HG02623 (cell line): ENCODE measurements around the gene CEP112.
"Not testable (repeated sequence)": the region's sequence is repeated elsewhere in the genome, so short reads cannot be mapped to it uniquely, and the experiment has no call there.

ENCODE experiments used
- ATAC-seq: cut with Tn5 transposase; IDR thresholded peaks from one replicate; pipeline ENCODE4 v1.9.1; 2021; ENCODE audit warnings: moderate library complexity; ENCODE audit not compliant: unreplicated experiment

CEP112 gene

DNA sequence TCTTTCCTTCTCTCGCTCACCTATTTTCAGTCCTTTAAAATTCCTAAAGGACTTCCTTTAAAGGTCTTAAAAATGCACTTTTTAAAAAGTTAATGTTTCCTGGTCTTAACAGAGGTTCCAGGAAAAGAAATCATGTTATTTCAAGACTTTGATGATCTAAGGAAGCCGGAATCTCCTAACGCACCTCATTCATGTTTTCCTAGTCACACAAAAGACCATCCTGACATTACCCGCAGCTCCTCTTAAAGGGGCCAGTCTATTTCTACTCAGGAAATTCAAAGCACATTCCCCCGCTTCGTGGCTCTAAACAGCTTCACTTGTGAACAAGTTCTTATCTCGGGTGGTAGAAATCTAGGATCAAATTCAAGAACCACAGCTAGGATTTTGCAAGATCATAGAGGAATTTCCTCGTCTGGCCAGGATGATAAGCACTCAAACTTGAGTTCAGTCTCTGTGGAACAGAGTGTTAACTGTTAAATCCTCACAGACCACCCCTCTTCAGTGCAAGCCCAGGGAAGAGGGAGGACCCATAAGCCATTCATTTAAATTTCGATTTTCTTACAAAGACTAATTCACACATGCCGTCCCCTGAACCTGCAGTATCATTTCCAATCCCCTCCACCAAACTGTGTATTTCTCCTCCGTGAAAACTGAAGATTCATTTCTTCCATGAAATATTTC, 493.4 kb downstream of the CEP112 start:
- ATAC-seq, result no peak

DNA sequence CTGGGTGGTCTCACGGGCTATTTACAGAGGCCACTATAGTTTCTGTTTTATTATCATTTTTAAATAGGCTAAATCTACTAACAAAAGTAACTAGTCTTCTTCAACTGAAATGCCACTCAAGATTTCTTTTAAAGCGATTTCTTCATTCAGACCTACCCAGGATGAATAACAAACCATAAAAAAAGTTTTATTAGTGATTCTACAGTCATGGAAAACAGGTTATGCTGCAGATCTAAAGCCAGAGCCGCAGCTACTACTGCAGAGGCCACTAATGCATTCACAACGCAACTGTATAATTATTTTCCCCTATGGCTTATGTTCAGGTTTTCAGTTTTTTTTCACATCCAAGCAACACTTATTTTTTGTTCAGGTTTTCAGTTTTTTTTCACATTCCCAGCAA, 494.3 kb downstream of the CEP112 start:
- no peak for ATAC-seq

DNA sequence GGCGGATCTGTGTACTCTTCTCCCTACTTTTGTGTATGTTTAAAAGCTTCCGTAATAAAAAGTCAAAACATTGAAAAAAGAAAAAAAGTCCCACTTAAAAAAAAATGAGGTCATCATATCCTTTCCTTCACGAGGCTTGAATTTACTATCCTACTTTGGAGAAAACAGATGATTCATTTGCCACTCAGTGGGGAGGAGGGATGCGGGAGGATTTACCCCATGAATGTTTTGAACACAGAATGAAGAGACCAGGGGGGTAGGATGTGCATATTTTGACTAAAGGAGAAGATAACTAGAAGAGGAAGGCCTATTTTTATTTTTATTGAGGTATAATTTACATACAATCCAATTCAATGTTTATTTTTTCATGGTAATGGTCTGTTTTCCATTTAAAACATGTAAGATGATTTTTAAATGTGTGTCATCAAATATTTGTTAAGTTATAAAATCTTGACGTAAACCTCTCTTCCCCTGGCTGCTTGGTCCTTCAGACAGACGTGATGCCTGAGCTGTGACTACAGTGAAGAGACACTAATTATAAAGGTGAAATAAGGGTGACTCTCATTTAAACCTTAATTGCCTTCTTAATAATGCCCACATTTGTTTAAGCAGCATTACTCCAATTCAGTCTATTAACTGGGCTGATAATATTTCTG, 495.1 kb downstream of the CEP112 start:
- ATAC-seq, result no peak

DNA sequence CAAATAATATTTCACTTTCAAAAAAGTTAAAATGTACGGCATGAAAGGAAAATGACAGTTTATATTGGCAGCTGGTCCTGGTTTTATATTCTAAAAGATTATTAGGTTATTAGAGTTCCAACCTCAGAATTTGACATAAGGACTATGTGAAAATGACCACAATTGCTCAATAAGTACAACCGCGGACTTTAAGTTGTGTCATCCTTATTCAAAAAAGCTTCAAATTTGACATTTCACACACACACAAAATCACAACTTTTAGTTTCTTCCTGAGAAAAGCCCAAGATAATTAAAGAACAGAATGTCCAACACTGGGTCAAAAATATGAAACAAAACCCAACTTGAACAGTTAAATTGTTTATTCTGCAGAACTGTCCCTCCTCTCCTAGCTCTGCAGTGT, 497.3 kb downstream of the CEP112 start:
- no peak for ATAC-seq

DNA sequence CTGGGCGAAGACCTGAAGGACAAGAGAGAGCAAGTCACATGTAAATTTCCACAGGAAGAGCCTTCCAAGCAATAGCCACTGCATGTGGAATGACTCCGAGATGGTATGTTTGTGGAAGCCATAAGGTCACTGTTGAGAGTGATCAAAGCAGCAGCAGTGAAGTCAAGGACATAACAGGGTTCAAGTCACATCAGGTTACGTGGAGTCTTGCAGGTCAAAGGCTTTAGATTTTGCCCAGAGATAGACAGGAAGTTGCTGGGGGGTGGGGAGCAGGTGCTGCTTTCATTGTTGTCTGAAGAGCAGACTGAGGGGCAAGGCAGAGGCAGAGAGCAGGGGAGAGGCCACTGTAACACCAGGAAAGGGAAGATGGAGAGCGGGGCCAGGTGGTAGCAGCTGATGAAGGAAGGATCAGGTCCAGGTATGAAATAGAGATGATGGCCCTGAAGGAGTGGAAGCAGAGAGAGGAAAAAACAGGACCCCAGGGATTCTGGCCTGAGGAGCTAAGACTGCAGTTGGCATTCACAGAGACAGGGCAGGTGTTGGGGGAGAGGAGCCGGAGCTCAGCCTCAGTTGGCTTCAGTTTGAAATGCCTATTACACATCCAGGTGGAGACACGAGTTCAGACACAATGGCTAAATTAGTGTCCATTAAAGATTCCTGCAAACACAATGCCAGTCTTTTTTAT, 501.2 kb downstream of the CEP112 start:
- ATAC-seq, result no peak

DNA sequence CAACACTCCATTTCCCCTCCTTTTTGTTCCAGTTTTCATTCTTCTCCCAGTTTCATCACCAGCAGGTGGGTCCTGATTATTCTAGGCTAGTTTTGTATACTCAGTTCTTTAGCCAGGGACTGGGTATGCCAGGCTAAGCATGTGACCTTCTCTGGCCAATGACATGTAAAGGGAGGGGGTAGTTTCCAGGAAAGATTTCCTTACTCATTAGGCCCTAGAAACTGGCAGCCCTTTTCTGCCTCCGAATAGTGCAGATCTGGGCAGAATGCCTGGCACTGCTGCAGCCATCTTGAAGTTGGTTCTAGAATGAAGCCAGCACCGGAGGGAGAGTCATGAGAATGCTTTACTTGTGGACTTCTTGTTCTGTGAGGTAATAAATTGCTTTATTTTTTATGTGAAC, 503.6 kb downstream of the CEP112 start:
- no peak for ATAC-seq

DNA sequence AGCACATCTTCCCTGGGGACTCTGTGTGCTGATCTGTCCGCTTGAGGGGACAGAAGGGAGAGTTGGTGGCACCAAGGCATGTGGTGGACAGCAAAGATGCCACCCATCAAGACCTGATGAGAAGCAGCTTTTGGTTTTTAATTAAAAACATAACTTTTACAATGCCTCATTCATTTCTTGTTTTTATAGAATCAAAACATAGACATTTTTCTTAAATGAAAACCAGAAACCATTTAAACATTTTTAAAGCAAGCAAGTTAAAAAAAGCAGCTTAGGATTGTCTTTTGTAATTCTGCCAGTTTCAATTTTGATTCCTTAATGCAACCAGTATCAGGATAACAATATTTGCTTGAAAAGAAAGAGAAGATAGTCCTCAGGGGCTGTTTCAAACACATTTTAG, 506.8 kb downstream of the CEP112 start:
- no peak for ATAC-seq

DNA sequence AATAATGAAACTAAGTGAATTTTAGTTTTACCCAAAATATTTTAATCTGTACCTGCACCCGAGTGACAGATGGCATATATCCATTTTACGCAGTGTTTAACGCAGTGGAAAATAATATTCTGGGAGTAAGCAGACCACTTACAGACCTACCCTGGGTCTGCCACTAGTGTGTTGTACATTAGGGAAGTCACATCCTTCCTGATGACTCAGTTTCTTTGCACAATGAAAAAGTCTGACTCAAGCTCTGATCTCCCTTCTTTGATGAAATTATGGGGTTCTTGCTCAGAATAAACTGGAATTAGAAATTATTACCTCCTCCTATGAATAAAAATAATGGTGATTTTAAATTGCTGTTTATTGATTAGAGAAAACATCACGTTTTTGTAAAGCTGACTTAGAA, 507.3 kb downstream of the CEP112 start:
- no peak for ATAC-seq

DNA sequence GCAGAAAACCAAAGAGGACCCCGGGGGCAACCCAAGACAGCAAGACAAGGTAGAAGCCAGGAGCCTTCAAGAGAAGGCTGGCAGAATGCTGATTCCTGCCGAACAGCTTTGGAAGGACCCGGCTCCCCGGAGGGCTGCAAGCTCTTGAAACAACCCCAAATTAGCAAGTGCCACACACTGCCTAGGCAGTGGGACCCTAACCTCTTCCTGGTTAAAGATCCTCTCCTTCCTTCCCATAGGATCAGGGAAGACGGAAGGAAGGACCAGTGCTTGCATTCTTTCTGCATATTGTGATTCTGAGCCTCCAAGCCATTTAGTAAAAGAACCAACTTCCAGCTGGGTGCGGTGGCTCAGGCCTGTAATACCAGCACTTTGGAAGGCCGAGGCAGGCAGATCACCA, 508.5 kb downstream of the CEP112 start:
- ATAC-seq, result no peak

DNA sequence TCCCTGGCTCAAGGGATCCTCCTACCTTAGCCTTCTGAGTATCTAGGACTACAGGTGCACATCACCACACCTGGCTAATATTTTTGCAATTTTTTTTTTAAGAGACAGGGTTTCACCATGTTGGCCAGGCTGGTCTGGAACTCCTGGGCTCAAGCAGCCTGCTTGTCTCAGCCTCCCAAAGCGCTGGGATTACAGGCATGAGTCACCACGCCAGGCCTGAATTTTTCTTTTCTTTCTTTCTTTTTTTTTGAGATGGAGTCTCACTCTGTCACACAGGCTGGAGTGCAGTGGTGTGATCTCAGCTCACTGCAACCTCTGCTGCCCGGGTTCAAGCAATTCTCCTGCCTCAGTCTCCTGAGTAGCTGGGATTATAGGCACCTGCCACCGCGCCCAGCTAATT, 510.2 kb downstream of the CEP112 start:
- ATAC-seq, result not testable (repeated sequence)

DNA sequence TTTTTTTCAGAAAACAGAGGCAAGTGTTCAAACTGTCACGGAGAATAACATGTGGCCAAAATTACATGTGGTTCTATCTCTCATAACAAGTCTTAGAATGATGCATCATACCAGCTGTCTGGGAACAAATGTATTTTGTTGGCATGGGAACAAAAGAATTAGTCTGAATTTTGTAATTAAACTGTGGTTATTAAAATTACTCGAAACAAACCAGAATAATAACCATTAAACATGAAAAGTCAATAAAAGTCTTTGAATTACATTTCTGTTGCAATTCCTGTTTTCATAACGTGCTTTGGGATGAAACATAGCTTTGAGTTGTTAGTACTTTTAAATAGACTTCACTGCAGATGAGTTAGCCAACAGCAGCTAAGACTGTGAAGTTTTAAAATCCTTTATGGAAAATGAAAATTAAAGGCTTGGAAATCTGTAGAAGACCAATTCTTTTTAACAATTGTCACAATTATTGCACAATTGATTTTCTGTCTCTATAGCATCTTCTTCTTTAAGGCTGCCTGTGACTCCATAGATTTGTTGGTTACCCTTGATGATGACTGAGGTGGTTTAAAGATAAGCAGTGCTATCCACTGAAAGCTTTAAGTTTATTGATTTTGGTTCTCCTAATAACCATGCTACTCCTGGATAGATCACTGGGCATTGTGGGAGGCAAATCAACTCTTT, 512.6 kb downstream of the CEP112 start:
- ATAC-seq, result no peak

DNA sequence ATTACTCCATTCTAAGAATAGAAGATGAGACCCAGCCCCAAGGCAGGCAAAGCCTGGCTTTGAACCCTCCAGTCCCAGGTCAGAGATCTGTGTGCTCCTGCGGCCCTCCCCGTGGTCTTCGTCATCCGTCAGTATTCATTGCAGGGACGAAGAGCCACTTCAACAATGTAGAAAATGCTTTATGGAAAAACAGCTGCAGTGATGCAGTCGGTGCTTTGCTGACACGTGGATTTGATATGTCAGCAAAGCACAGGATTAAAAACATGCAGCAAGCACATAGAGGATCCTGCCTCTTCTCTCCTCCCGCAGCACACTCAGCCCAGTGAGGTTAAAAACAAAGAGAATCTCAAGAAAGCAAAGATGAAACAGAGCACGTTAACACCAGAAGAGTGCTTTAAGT, 513.4 kb downstream of the CEP112 start:
- no peak for ATAC-seq

DNA sequence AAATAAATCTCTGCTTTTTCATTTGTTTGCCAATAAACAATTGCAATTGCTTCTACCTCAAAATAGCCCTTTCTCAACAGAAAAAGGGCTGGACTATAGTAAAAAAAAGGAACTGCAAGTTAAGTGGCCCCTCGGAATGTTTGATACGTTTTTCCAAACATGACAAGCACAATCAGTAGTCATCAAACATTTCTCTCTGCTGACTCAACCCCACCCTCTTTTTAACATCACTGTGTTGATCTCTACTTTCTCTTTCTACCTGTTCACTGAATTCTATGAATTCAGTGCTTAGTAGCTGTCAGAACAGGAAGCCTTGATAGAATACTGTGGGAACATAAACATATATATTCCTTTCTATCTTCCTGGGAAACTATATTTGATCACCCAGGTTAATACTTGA, 514.0 kb downstream of the CEP112 start:
- no peak for ATAC-seq

DNA sequence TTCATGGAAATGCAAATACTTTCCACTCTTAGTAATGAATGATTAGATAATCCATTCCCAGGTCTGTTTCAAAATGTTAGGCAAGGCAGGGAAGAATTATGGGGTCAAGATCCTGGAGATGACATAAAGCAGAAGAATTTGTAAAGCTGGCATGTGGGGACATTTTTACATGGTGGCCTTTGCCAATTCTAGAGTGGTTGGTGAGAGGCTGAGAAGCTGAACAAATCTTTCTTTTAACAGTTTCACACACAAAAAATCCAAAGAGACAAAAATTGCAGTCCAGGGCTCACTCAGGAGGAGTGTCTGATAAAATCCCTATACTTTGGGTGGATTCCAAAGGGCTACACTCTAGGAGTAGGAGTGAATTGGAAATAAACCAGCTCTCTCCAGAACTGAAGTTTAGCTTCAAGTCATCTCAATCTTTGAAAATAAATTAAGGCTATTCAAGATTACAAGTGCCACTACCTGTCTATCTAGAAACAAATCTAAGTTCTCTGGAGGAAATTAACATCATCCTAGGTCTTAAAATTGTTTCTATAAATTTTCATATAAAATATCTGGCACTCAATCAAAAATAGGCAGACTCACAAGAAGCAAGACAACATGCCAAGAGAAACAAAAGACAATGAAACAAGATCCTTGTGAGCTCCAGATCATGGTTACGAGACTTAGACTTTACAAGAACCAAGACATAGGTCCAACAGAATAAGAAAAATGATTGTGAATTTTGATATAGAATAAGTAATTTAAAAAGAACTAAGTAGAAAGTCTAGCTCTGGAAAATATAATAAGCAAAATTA, 517.5 kb downstream of the CEP112 start:
- no peak for ATAC-seq

DNA sequence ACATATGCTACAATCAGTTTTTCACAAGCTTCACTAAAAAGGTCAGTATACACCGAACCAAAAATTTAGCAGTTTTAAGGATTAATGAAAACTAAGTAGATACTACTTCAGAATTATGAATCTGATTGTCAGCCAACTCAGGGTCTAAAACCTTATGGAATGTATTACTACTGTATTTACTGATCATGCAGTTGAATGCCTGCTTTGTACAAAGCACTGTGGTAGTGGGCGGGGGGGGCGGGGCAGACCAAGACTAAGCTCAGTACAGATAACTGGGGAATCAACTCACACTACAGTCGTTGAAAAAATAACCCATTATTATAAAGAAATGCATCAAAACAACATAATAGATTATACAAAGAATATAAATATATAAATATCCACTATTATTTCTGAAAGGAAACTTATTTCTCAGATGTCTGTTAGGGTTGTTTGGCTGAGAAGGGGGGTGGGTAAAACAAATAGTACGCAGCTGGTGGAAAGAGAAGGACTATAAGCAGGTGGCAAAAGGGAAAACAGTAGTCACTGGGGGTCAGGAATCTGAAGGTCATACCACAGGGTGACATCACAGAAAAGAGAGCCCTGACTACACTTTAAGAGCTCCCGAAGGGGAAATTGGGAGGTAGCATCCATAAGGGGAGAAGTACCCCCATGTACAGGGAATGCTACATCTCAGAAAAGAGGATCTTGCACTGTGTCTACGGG, 521.1 kb downstream of the CEP112 start:
- ATAC-seq, result no peak

DNA sequence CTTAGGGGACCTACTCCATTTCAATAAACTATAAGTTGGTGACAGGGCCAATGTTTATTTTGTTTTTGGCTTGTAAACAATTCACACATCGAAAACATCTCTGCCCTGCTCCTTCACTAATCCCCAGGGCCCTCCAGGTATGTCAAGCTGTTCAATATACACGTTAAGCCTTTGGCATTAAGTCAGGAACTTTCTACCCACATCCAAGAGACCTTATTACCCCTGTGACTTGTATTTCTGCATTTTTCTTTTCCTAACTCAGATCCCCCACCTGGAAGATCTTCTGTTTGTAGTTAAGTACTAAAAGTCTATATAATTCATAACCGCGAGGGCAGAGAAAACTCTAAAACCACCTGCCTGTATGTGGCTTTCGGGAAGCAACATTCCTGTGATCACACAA, 523.7 kb downstream of the CEP112 start:
- no peak for ATAC-seq

DNA sequence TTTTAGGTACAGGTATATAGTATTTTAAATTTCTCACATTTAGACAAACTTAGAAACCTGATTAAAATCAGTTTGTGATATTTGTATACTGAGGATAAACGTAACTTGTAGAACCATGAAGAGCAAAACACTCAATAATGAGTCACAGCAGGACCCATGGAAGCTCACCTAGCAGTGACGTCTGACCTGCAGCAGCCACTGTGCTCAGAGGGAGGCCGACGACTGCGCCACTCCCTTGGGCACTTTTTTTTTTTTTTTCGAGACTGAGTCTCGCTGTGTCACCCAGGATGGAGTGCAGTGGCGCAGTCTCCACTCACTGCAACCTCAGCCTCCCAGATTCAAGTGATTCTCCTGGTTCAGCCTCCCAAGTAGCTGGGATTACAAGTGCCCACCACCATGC, 524.3 kb downstream of the CEP112 start:
- no peak for ATAC-seq

DNA sequence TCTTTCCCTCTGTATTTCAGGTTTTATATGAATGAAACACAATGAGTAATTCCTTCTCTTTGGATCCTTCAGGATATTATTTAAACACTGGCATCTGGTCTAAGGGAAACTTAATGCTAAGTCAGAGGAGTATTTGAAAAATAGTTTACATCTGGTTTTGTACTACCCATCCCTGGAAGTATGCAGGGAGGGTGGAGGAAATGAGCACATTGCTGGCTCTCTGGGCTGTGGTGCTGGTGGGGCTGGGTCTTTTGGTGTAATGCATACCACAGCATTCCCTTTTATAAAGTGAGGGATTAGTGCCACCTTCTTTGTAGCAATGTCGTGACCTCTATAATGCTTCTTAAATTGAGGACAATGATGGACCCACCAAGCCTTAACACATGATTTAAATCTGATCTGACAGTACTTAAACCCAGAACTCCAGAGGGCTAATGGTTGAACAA, 525.0 kb downstream of the CEP112 start:
- no peak for ATAC-seq

DNA sequence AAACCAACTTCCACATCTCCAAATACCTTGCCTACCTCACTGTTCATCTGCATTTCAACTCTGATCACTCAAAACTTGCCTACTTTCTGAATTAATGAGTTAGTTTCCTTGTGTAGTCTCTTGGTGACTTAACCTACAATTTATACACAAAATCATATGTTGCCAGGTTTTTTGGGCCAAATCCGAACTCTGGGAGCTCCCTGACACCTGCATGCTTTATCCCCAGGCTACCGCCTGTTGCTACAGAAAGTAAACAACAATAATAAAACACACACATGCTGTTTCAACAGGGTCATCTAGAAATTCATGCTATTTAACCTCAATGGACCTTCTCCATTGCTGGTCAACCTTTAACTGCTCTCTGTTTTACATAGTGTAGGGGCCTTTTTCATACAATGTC, 526.0 kb downstream of the CEP112 start:
- ATAC-seq, result no peak

DNA sequence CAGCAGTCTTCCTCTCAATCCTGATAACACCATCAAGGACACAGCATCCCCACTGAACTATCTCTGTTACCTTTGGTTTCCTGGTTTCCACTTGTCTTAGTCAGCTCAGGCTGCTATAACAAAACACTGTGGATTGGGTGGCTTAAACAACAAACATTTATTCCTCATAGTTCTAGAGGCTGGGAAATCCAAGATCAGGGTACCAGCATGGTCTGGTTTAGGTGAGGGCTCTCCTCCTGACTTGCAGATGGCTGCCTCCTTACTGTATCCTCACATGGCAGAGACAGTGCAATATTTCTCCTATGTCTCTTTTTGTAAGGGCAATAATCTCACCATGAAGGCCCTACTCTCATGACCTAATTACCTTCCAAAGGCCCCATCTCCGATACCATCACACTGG, 527.2 kb downstream of the CEP112 start:
- ATAC-seq, result no peak
